Pancreas (tissue), 10 donors: Measurements from ENCODE around the gene CREBRF. TPM values are rescaled to one million over a fixed set of nuclear protein-coding genes. Genes with fewer than 3 reads are reported as not detected.
A peak's percentile ranks its signal among the peaks of the same experiment; 100 is the strongest.
"Not testable (repeated sequence)": the region's sequence is repeated elsewhere in the genome, so short reads cannot be mapped to it uniquely, and the experiment has no call there.

Experiments
- ATAC-seq, 4 donors: fragments of 200-7000 bp; cut with Tn5 transposase; one replicate each; pipeline versions ENCODE4 v1.8.0 to v1.9.1; 2020; ENCODE audit warnings: mild to moderate bottlenecking in 4 of 4, moderate library complexity in 4 of 4
- DNase-seq, 6 donors: peaks; one replicate each; pipeline ENCODE4 v3.0.0-alpha.2; 2020
- FAIRE-seq: peaks from 2 replicates; lab custom pipeline; 2012; peaks lifted over from hg19 to GRCh38; lab: Jason Lieb, UNC
- H3K27ac ChIP-seq, 4 donors: fragments of 200-600 bp; sonication (generic); 1 replicate in 3 of 4; 2 replicates in 1 of 4; pipeline versions ENCODE4 v1.5.0 to v1.8.0; 2020
- H3K27me3 ChIP-seq, 4 donors: fragments of 200-600 bp; one replicate each; pipeline ENCODE4 v1.8.0; 2021
- H3K36me3 ChIP-seq, 3 donors: fragments of 200-600 bp; sonication (generic) in 1 of 3; one replicate each; pipeline versions ENCODE4 v1.5.0 to v1.8.0; 2020 to 2021
- H3K4me1 ChIP-seq, 3 donors: fragments of 200-600 bp; one replicate each; pipeline ENCODE4 v1.8.0; 2021
- H3K4me3 ChIP-seq, 4 donors: fragments of 200-600 bp; sonication (generic) in 2 of 4; one replicate each; pipeline versions ENCODE4 v1.5.0 to v1.8.0; 2020 to 2021
- H3K9me3 ChIP-seq, 4 donors: fragments of 200-600 bp; one replicate each; pipeline ENCODE4 v1.8.0; 2021
- CTCF ChIP-seq, 4 donors: fragments of 200-600 bp; sonication (generic) in 3 of 4; IDR thresholded peaks; one replicate each; pipeline versions ENCODE4 v1.5.0 to v1.8.0; 2021; ENCODE audit warnings: antibody characterized with exemption in 4 of 4
- WGBS, 2 donors: extraction: QIAGEN DNeasy Blood & Tissue Kit; methylation state at CpG; one replicate each; pipeline ENCODE4 v1.1.7; 2013; 5-methylcytosine and 5-hydroxymethylcytosine counted together
- intact Hi-C, 3 donors: fragments of 100-400 bp; cut with DNase I; formaldehyde crosslinking; loops; one replicate each; pipeline versions ENCODE4 v1.11.1 to v1.14.2; 2022
- polyA plus RNA-seq, 2 donors: library from polyadenylated mRNA; stranded (reverse); fragments of 200-250 nt; gene quantifications; one replicate each; pipeline ENCODE4 v1.2.3, GENCODE V29; 2013
- total RNA-seq, 6 donors: library from RNA; stranded (reverse); fragmentation: NEBNext Ultra II Directional in 4 of 6; extraction: Animal tissue kit (Norgen Biotek cat#: 25700) in 4 of 6; gene quantifications; one replicate each; pipeline versions ENCODE4 v1.2.1 to v1.2.4, GENCODE V29; 2021 to 2023
- donor health status: healthy with polysubstance abuse.
- donor health status: DM: no; HTN: no; CAD: no; lungs with moderate emphysema.
- donor health status: DM: no; HTN: no; CAD: no.
- donor health status: control.
- donor health status: control.
- donor health status: Bipolar disorder and iron deficiency.
- donor health status: DM: yes; HTN: yes; CAD: no.
- donor health status: DM: no; HTN: no; CAD: no.
- donor health status: DM: no; HTN: no; CAD: no.
- donor health status: DM: yes; HTN: yes; CAD: no.

CREBRF gene
- total and polyA plus RNA-seq, 8 donors, result 3.6 to 21.4 (median 11.3) TPM

- peaks cover 0 to 14% (median 0%) of the 10 kb centered on the region in 3 donors for H3K36me3 ChIP-seq
- H3K27ac ChIP-seq, result no peak overlapping the region
- no peak overlapping the region for H3K4me3 ChIP-seq
- no peaks in the 10 kb centered on the region for H3K4me1 ChIP-seq
- ATAC-seq (no peak), FAIRE-seq (peak; percentile 61), DNase-seq (no peak)
- 86 to 93% methylated on average over 1 of the region's 1 CpG for WGBS, 2 donors
- TF ChIP-seq CTCF (IDR thresholded peaks at IDR 0.05), result no peak
- no peaks in the 10 kb centered on the region for H3K27me3 ChIP-seq
- no peaks in the 10 kb centered on the region for H3K9me3 ChIP-seq
- intact Hi-C loops, result no loop called here
These were observed 63.6 kb downstream of the CREBRF start for GRCh38 chr5:173119719-173120118.

GRCh38 chr5:173123416-173123815 is 67.3 kb downstream of the CREBRF start:
- no peak for FAIRE-seq
- intact Hi-C loops, result no loop called here
- Histone ChIP-seq H3K4me1 (no peaks in the 10 kb centered on the region), H3K4me3 (no peak overlapping the region), H3K36me3 (peaks cover 0 to 12% (median 4%) of the 10 kb centered on the region in 3 donors), H3K27ac (no peak overlapping the region), H3K27me3 (no peaks in the 10 kb centered on the region), H3K9me3 (no peaks in the 10 kb centered on the region)
- no peak for DNase-seq
- ATAC-seq, result no peak
- TF ChIP-seq CTCF (IDR thresholded peaks at IDR 0.05), result no peak
- 81 to 87% methylated on average over 3 of the region's 3 CpGs for WGBS, 2 donors

- H3K4me3 ChIP-seq, H3K27ac ChIP-seq, DNase-seq, H3K4me1 ChIP-seq, FAIRE-seq, H3K27me3 ChIP-seq, intact Hi-C loops, H3K9me3 ChIP-seq, H3K36me3 ChIP-seq, ATAC-seq: not testable (repeated sequence)
- WGBS, 2 donors, result 98 to 100% methylated on average over 6 of the region's 6 CpGs
These were observed 76.0 kb downstream of the CREBRF start for GRCh38 chr5:173132166-173132565.

GRCh38 chr5:173138707-173139106 is 82.6 kb downstream of the CREBRF start:
- peaks cover 0 to 3% (median 0%) of the 10 kb centered on the region in 3 donors for H3K4me1 ChIP-seq
- H3K27ac ChIP-seq, result no peak overlapping the region
- TF ChIP-seq CTCF (IDR thresholded peaks at IDR 0.05), result no peak
- no peaks in the 10 kb centered on the region for H3K9me3 ChIP-seq
- no peaks in the 10 kb centered on the region for H3K27me3 ChIP-seq
- no peak for DNase-seq
- no peak for ATAC-seq
- H3K36me3 ChIP-seq, result peaks cover 0 to 7% (median 0%) of the 10 kb centered on the region in 3 donors
- FAIRE-seq, result no peak
- no peak overlapping the region for H3K4me3 ChIP-seq
- 91 to 92% methylated on average over 3 of the region's 3 CpGs for WGBS, 2 donors
- intact Hi-C loops, result no loop called here

GRCh38 chr5:173139631-173140030 is 83.5 kb downstream of the CREBRF start:
- DNase-seq, result no peak
- TF ChIP-seq CTCF (IDR thresholded peaks at IDR 0.05), result no peak
- intact Hi-C loops, result no loop called here
- Histone ChIP-seq H3K9me3 (no peaks in the 10 kb centered on the region), H3K36me3 (peaks cover 0 to 5% (median 0%) of the 10 kb centered on the region in 3 donors), H3K27me3 (no peaks in the 10 kb centered on the region), H3K4me3 (no peak overlapping the region), H3K4me1 (peaks cover 0 to 3% (median 0%) of the 10 kb centered on the region in 3 donors), H3K27ac (no peak overlapping the region)
- no peak for ATAC-seq
- no peak for FAIRE-seq
- WGBS, 2 donors, result 50 to 54% methylated on average over 1 of the region's 1 CpG
